H9 (cell line): ENCODE results near the gene BCL11B. TPM values are rescaled to one million over a fixed set of nuclear protein-coding genes. Genes with fewer than 3 reads are reported as not detected.
A peak's percentile ranks its signal among the peaks of the same experiment; 100 is the strongest.

Experiments
- DNase-seq: peaks from one replicate; pipeline ENCODE4 v3.0.0-alpha.2; 2017
- H2AFZ ChIP-seq: one replicate; pipeline ENCODE4 v1.6.1; 2013; ENCODE audit warnings: mild to moderate bottlenecking, low read length, control low read depth, moderate library complexity
- H2AK5ac ChIP-seq: 2 replicates; pipeline ENCODE4 v1.6.1; 2013; ENCODE audit warnings: low read length, control low read depth, mixed read lengths; ENCODE audit not compliant: insufficient read length
- H2BK120ac ChIP-seq: one replicate; pipeline ENCODE4 v1.6.1; 2013; ENCODE audit warnings: low read depth, mild to moderate bottlenecking, low read length, control low read depth, inconsistent platforms; ENCODE audit not compliant: poor library complexity, severe bottlenecking
- H2BK12ac ChIP-seq: 2 replicates; pipeline ENCODE4 v1.6.1; 2013; ENCODE audit warnings: low read length, control low read depth, mixed read lengths, low read depth; ENCODE audit not compliant: insufficient read length
- H2BK15ac ChIP-seq: 2 replicates; pipeline ENCODE4 v1.6.1; 2013; ENCODE audit warnings: low read depth, low read length, control low read depth
- H2BK20ac ChIP-seq: one replicate; pipeline ENCODE4 v1.6.1; 2013; ENCODE audit warnings: low read depth, mild to moderate bottlenecking, low read length, control low read depth, inconsistent platforms; ENCODE audit not compliant: poor library complexity, severe bottlenecking
- H2BK5ac ChIP-seq: 2 replicates; pipeline ENCODE4 v1.6.1; 2013; ENCODE audit warnings: low read length, control low read depth, mixed read lengths; ENCODE audit not compliant: insufficient read length
- H3K14ac ChIP-seq: 2 replicates; pipeline ENCODE4 v1.6.1; 2013; ENCODE audit warnings: low read length, control low read depth; ENCODE audit not compliant: insufficient read depth
- H3K18ac ChIP-seq: 2 replicates; pipeline ENCODE4 v1.6.1; 2013; ENCODE audit warnings: low read depth, mild to moderate bottlenecking, mixed read lengths, low read length, control low read depth; ENCODE audit not compliant: insufficient read length
- H3K23ac ChIP-seq: 2 replicates; pipeline ENCODE4 v1.6.1; 2013; ENCODE audit warnings: low read length, control low read depth, mixed read lengths, low read depth; ENCODE audit not compliant: insufficient read length
- H3K23me2 ChIP-seq: 2 replicates; pipeline ENCODE4 v1.6.1; 2013; ENCODE audit warnings: low read depth, mild to moderate bottlenecking, mixed read lengths, low read length, control low read depth; ENCODE audit not compliant: insufficient read length, poor library complexity, severe bottlenecking
- H3K27ac ChIP-seq: 2 replicates; pipeline ENCODE4 v1.5.1; 2013; ENCODE audit warnings: low read length, control low read depth, mixed read lengths, low read depth; ENCODE audit not compliant: insufficient read length
- H3K27me3 ChIP-seq: 2 replicates; pipeline ENCODE4 v1.6.1; 2013; ENCODE audit warnings: low read length, control low read depth, inconsistent platforms; ENCODE audit not compliant: insufficient read depth
- H3K4ac ChIP-seq: 2 replicates; pipeline ENCODE4 v1.6.1; 2013; ENCODE audit warnings: low read depth, mild to moderate bottlenecking, control low read depth, inconsistent platforms, low read length, moderate library complexity
- H3K4me1 ChIP-seq: 2 replicates; pipeline ENCODE4 v1.6.1; 2013; ENCODE audit warnings: low read length, control low read depth, inconsistent platforms; ENCODE audit not compliant: insufficient read depth
- H3K4me2 ChIP-seq: 2 replicates; pipeline ENCODE4 v1.6.1; 2013; ENCODE audit warnings: low read length, control low read depth, mixed read lengths; ENCODE audit not compliant: insufficient read length, insufficient read depth
- H3K56ac ChIP-seq: 2 replicates; pipeline ENCODE4 v1.6.1; 2013; ENCODE audit warnings: low read depth, mild to moderate bottlenecking, mixed read lengths, low read length, control low read depth; ENCODE audit not compliant: insufficient read length
- H3K79me1 ChIP-seq: 2 replicates; pipeline ENCODE4 v1.6.1; 2013; ENCODE audit warnings: low read depth, mild to moderate bottlenecking, moderate library complexity, low read length, control low read depth, inconsistent platforms; ENCODE audit not compliant: insufficient read depth, poor library complexity, severe bottlenecking
- H3K79me2 ChIP-seq: 2 replicates; pipeline ENCODE4 v1.6.1; 2013; ENCODE audit warnings: low read length, control low read depth, inconsistent platforms; ENCODE audit not compliant: insufficient read depth
- H3K9ac ChIP-seq: 2 replicates; pipeline ENCODE4 v1.6.1; 2013; ENCODE audit warnings: low read length, control low read depth, mixed read lengths; ENCODE audit not compliant: insufficient read length; ENCODE audit errors: extremely low read depth
- H3K9me3 ChIP-seq: one replicate; pipeline ENCODE4 v1.6.1; 2013; ENCODE audit warnings: low read depth, low read length, inconsistent platforms; ENCODE audit not compliant: control insufficient read depth
- H3T11ph ChIP-seq: one replicate; pipeline ENCODE4 v1.6.1; 2013; ENCODE audit warnings: mild to moderate bottlenecking, low read length, control low read depth, inconsistent platforms
- H4K20me1 ChIP-seq: one replicate; pipeline ENCODE4 v1.6.1; 2013; ENCODE audit not compliant: control insufficient read depth, insufficient read length, insufficient read depth
- H4K5ac ChIP-seq: 2 replicates; pipeline ENCODE4 v1.6.1; 2013; ENCODE audit warnings: low read depth, mild to moderate bottlenecking, mixed read lengths, low read length, control low read depth; ENCODE audit not compliant: insufficient read length
- H4K8ac ChIP-seq: replicated peaks from 2 replicates; pipeline ENCODE4 v1.6.1; 2013; ENCODE audit warnings: low read length, control low read depth, mixed read lengths, low read depth; ENCODE audit not compliant: insufficient read length
- H4K91ac ChIP-seq: 2 replicates; pipeline ENCODE4 v1.6.1; 2013; ENCODE audit warnings: low read depth, mild to moderate bottlenecking, moderate library complexity, mixed read lengths, low read length, control low read depth; ENCODE audit not compliant: insufficient read length
- H3K27ac Mint-ChIP-seq, 3 experiments: 2 replicates in 2 of 3; 3 replicates in 1 of 3; pipeline ENCODE4 v1.8.0; 2020 to 2021; ENCODE audit warnings: mixed read lengths in 3 of 3, mild to moderate bottlenecking in 1 of 3, moderate library complexity in 1 of 3
- H3K27me3 Mint-ChIP-seq: 2 replicates; pipeline ENCODE4 v1.8.0; 2021; ENCODE audit warnings: low read depth, mild to moderate bottlenecking, moderate library complexity, mixed read lengths
- H3K36me3 Mint-ChIP-seq, 3 experiments: 2 replicates in 2 of 3; 3 replicates in 1 of 3; pipeline ENCODE4 v1.8.0; 2020 to 2021; ENCODE audit warnings: low read depth in 3 of 3, mixed read lengths in 3 of 3; ENCODE audit not compliant: insufficient read depth in 1 of 3
- H3K4me1 Mint-ChIP-seq, 2 experiments: 2 replicates each; pipeline ENCODE4 v1.8.0; 2020; ENCODE audit warnings: mixed read lengths in 2 of 2
- H3K4me3 Mint-ChIP-seq, 2 experiments: 2 replicates in 1 of 2; 3 replicates in 1 of 2; pipeline ENCODE4 v1.8.0; 2020 to 2021; ENCODE audit warnings: mild to moderate bottlenecking in 2 of 2, mixed read lengths in 2 of 2, moderate library complexity in 1 of 2
- H3K9me3 Mint-ChIP-seq, 2 experiments: 2 replicates in 1 of 2; 3 replicates in 1 of 2; pipeline ENCODE4 v1.8.0; 2020; ENCODE audit warnings: mild to moderate bottlenecking in 2 of 2, mixed read lengths in 2 of 2, moderate library complexity in 1 of 2
- CTCF ChIP-seq: fragments of 200-600 bp; sonication (generic); conservative IDR thresholded peaks from 3 replicates; pipeline ENCODE4 v1.8.0; 2021; ENCODE audit warnings: antibody characterized with exemption, mild to moderate bottlenecking
- WGBS: extraction: QIAGEN DNeasy Blood & Tissue Kit; methylation state at CpG from one replicate; pipeline ENCODE4 v1.1.7; 2013; ENCODE audit warnings: missing lambda C conversion rate, low lambda C conversion rate, mixed read lengths; ENCODE audit not compliant: insufficient read length; ENCODE audit errors: extremely low coverage; 5-methylcytosine and 5-hydroxymethylcytosine counted together
- total RNA-seq: library from RNA; stranded (reverse); gene quantifications from 2 replicates; pipeline ENCODE4 v1.2.1, GENCODE V29; 2021

The BCL11B gene
- total RNA-seq, 1 experiment from 2014 or later: 4.9 TPM

- H4K5ac ChIP-seq: no peak overlapping the region
- DNase-seq: no peak
- no CpG with 5 or more reads among the region's 3 CpGs for WGBS
Measured at GRCh38 chr14:99163446-99163845, 108.6 kb downstream of the BCL11B start.

More at GRCh38 chr14:99163446-99163845, 108.6 kb downstream of the BCL11B start:
- no peaks in the 10 kb centered on the region for H3K27me3 ChIP-seq
- no peak for TF ChIP-seq CTCF
- peak overlapping the region in 1 of 3 experiments; percentile 13; a peak in 1 of 7 replicates for H3K27ac Mint-ChIP-seq
- no peak overlapping the region for H3K56ac ChIP-seq
- H3K9ac ChIP-seq: no peak overlapping the region
- no peak overlapping the region for H4K8ac ChIP-seq
- H3K18ac ChIP-seq: no peak overlapping the region
- H2AFZ ChIP-seq: no peak overlapping the region
- no peaks in the 10 kb centered on the region for H3K9me3 ChIP-seq
- H3K27ac ChIP-seq: no peak overlapping the region
- no peak overlapping the region for H2AK5ac ChIP-seq
- H2BK120ac ChIP-seq: no peak overlapping the region
- no peaks in the 10 kb centered on the region for H3K4me1 ChIP-seq
- H3T11ph ChIP-seq: no peak overlapping the region
- no peak overlapping the region for H3K4me2 ChIP-seq
- no peaks in the 10 kb centered on the region for H3K79me2 ChIP-seq
- no peak overlapping the region for H4K91ac ChIP-seq
- H3K23ac ChIP-seq: no peak overlapping the region
- H3K14ac ChIP-seq: no peak overlapping the region
- peaks cover 2% of the 10 kb centered on the region; the same call in 1 of the 2 replicates for H3K27me3 Mint-ChIP-seq
- no peaks in the 10 kb centered on the region for H3K9me3 Mint-ChIP-seq
- no peaks in the 10 kb centered on the region for H3K23me2 ChIP-seq
- H2BK15ac ChIP-seq: no peak overlapping the region
- peaks cover 5 to 8% of the 10 kb centered on the region in 2 experiments for H3K4me1 Mint-ChIP-seq
- H3K4ac ChIP-seq: no peak overlapping the region
- H4K20me1 ChIP-seq: no peaks in the 10 kb centered on the region
- no peak overlapping the region for H2BK5ac ChIP-seq
- H2BK12ac ChIP-seq: no peak overlapping the region
- H3K36me3 Mint-ChIP-seq: no peaks in the 10 kb centered on the region; a peak in 1 of 7 replicates
- H3K4me3 Mint-ChIP-seq: no peak overlapping the region
- H3K79me1 ChIP-seq: no peaks in the 10 kb centered on the region
- H2BK20ac ChIP-seq: no peak overlapping the region
